Suprapubic skin (tissue), 4 donors: Measurements from ENCODE around the gene NPIPA1.
"Not testable (repeated sequence)": the region's sequence is repeated elsewhere in the genome, so short reads cannot be mapped to it uniquely, and the experiment has no call there.

Source experiments
- POLR2A ChIP-seq, 2 donors: fragments of 450-650 bp; IDR thresholded peaks; one replicate each; pipeline ENCODE4 v1.6.1; 2017; ENCODE audit warnings: antibody characterized with exemption in 2 of 2, mild to moderate bottlenecking in 2 of 2, moderate library complexity in 2 of 2
- POLR2AphosphoS5 ChIP-seq, 3 donors: sonication (generic); formaldehyde crosslinking; IDR thresholded peaks; one replicate each; pipeline ENCODE4 v1.6.1; 2017; ENCODE audit warnings: antibody characterized with exemption in 3 of 3
- TF ChIP-seq, protein P1 (sequence below), 2 donors: fragments of 200-600 bp in 1 of 2; fragments of 450-650 bp in 1 of 2; sonication (generic) in 1 of 2; IDR thresholded peaks; one replicate each; pipeline ENCODE4 v1.5.1; 2016 to 2019; ENCODE audit warnings: antibody characterized with exemption in 2 of 2, mild to moderate bottlenecking in 1 of 2, moderate library complexity in 1 of 2

DNA sequence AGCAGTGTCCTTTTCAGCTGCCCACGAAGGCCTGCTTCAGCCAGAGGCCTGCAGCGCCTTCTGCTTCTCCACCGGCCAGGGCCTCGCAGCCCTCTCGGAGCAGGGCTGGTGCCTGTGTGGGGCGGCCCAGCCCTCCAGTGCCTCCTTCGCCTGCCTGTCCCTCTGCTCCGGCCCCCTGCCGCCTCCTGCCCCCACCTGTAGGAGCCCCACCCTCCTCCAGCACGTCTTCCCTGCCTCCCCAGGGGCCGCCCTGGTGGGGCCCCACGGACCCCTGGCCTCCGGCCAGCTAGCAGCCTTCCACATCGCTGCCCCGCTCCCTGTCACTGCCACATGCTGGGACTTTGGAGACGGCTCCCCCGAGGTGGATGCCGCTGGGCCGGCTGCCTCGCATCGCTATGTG is 18.7 kb upstream of the NPIPA1 start:
- TF ChIP-seq, protein P1, sequence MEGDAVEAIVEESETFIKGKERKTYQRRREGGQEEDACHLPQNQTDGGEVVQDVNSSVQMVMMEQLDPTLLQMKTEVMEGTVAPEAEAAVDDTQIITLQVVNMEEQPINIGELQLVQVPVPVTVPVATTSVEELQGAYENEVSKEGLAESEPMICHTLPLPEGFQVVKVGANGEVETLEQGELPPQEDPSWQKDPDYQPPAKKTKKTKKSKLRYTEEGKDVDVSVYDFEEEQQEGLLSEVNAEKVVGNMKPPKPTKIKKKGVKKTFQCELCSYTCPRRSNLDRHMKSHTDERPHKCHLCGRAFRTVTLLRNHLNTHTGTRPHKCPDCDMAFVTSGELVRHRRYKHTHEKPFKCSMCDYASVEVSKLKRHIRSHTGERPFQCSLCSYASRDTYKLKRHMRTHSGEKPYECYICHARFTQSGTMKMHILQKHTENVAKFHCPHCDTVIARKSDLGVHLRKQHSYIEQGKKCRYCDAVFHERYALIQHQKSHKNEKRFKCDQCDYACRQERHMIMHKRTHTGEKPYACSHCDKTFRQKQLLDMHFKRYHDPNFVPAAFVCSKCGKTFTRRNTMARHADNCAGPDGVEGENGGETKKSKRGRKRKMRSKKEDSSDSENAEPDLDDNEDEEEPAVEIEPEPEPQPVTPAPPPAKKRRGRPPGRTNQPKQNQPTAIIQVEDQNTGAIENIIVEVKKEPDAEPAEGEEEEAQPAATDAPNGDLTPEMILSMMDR (IDR thresholded peaks at IDR 0.05): not testable (repeated sequence)
- TF ChIP-seq POLR2AphosphoS5, POLR2A (IDR thresholded peaks at IDR 0.05): not testable (repeated sequence)
